DMS153 (cell line): ENCODE measurements around the gene VAV2.
"Not testable (repeated sequence)": the region's sequence is repeated elsewhere in the genome, so short reads cannot be mapped to it uniquely, and the experiment has no call there.

Experiments used
- DNase-seq: peaks from one replicate; lab custom pipeline; 2025; lab: John Stamatoyannopoulos, UW

Gene VAV2

DNA sequence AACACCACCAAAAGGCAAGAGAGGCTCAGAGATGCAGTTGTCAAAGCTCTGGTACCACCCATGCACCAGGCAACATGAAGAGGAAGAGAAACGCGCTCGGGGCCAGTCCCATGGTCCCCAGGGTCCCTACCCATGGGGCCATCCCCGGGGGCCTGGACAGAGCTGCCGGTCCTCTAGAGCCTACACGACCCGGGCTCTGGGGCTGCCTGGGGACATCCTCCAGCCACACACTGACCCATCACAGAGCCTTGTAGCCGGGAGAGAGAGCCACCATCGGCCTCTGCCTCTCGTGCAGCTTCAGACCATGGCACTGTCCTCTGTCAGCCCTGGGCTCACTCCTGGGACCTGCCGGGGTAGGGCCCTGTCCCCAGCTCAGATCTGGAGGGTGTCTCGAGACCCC is 23.7 kb downstream of the VAV2 start:
- no peak for DNase-seq

DNA sequence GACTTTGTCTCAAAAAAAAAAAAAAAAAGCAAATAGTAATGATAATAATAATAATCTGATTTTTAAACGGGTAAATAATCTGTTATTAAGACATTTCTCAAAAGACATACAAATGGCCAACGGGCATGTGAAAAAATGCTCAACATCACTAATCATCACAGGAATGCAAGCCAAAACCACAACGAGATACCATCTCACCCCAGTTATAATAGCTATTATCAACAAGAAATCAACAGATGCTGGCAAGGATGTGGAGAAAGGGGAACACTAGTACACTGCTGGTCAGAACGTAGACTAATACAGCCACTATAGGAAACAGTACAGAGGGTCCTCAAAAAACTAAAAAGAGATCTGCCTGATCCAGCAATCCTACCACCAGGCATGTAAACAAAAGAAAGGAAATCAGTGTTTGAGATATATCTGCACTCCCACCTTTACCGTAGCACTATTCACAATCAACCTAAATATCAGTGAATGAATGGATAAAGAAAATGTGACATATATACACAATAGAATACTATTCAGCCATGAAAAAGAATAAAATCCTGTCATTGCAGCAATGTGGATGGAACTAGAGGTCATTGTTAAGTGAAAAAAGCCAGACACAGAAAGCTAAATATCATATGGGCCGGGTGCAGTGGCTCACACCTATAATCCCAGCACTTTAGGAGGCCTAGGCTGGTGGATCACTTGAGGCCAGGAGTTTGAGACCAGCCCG is 24.9 kb downstream of the VAV2 start:
- DNase-seq, result no peak

DNA sequence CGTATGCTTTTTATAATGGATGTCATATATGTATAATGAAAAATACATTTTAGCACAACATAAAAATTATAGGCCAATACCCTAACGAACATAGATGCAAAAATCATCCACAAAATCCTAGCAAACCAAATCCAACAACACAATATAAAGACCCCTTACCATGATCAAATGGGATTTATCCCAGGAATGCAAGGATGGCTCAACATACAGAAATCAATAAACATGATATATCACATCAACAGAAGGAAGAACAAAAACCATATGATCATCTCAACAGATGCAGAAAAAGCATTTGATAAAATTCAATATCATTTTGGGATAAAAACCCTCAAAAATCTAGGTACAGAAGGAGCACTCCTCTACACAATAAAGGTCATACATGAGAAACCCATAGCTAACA is 27.7 kb downstream of the VAV2 start:
- no peak for DNase-seq

DNA sequence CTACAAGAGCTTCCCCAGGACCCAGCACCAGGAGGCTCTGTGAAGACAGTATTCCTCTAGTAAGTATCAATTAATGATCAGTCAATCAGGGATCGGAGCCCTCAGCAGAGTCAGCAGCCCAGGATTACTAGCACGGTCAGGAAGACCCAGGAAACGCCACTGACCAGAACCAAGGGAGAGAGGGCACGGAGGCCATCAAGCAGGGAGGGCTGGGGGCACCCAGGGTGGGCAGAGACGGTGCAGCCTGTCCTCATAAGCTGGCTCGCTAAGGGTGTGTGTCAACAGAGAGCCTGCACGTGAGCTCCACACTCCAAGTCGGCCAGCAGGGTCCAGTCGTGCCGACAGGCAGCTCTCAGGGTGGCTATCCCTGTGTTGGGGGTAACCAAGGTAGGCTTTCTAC is 29.0 kb downstream of the VAV2 start:
- no peak for DNase-seq

DNA sequence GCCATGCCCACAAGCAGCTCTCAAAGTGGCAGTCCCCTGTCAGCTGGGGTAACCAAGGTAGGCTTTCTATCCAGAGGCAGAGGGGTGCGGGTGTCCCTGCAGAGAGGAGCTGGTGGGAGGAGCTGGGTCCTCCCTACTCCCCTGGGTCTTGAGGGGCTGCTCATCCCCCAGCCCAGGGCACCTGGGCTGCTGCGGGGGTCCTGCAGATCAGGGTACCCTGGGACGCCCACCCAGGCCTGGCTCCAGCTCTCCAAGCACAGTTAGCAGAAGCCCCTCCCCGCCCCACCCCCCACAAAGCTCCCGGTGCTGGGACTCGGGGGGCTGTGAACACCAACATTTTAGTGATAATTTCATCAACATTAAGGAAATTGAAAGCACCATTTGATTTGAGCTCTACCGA is 29.8 kb downstream of the VAV2 start:
- no peak for DNase-seq

DNA sequence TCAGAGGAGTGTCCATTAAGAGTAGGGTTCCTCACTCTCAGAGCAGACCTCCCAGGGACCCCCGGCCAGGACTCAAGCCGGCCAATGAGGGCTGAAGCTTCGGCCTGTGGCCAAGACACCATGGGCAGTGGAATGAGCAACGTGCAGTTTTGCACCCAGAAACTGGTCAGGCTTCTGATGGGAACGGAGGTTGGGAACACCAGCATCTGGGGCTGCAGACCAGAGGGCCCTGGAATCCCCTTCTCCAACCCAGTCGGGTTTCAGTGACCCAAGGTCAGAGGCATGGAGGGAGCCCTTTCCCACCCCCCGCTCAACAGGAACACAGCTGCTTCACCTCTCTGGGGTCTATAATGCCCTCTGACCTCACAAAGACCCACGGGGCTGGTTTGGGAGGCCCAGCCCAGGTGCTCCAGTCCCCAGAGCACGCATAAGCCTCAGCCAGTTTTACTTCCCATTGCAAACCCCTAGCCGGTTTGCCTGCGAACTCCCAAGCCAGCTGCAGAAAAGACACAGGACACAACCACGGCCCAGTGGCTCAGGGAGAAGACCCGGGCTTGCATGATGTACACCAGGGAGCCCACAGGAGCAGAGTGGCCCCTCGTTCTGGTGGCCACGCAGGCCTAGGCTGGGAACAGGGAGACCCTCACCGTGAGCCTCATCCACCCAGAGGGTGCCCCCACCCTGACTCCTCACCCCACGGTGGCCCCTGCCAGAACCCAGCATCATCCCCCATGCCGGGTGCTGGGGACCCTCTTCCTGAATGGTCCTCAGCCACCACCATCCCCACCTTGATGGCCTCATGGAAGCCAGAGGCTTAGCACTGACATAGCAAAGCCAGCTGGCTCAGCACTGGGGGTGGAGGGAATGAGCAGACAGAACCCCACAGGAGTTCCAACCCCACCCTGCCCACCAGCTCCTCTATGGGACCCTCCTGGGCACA is 30.6 kb downstream of the VAV2 start:
- DNase-seq, result no peak

DNA sequence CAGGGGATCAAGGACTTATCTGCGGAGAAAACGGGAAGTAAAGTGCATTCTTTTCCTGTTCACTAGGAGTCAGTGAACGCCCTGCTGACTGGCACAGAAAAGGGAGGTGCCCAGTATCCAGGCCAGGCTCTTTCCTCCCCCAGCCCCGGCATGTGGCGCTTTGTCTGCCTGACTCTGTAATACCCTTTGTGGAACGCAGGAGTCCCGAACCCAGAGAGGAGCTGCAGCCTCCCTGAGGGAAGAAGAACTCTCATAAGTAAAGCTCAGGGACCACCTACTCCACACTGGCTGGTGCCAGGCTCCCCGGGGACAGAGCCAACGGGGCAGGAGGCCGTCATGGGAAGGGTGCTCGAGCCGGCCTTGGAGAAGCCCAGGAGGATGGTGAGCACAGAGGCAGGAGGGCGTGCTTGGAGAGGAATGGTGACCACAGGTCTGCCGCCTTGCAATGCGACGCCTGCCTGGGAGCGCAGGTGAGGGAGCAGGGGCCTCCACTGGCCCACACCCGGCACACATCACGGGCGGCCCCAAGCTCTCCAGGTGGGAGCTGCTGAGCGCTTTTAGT is 31.5 kb downstream of the VAV2 start:
- no peak for DNase-seq

DNA sequence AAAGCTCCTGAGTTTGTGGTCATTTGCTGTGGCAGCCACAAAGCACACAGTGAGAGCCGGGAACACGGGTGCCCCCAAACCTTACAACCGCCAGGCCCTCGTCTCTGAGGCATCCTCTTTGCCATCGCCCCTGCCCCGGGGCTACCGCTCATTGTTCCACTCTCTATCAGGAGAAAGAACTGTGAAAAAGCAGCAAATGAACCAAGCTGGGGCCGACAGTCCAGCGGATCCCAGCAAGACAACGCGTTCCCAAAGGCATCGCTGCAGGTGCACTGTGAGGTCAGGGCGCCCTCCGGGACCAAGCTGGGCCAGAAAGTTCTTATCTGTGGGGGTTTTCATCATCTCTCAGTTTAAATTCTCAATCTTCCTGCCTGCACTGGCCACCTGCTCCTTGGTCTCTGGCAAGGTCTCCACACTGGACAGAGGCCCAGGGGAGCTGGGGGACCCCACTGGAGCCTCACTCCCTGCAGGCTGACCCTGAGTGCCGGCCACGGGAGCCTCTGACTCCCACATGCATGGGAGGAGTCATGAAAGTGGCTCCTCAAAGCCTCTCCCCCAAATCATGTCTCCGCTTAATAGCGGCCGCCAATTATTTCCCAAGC is 32.1 kb downstream of the VAV2 start:
- DNase-seq, result no peak

DNA sequence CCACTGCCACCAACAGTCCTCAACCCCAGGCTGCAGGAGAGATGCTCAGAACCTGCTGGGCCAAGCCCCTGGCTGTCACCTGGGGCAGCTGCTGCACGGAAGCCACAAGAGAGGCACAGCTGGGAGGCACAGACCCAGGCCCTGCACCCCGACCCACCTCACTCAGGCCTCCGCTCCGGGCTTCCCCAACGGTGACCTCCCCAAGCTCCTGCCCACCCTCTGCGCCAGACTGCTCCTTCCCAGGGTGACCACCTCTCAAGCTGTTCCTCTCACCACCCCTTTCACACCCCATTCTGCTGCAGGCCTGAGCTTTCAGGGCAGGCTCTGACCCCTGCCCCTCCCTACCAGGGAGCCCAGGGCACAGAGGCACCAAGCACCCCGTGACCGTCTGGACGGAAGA is 33.0 kb downstream of the VAV2 start:
- no peak for DNase-seq

DNA sequence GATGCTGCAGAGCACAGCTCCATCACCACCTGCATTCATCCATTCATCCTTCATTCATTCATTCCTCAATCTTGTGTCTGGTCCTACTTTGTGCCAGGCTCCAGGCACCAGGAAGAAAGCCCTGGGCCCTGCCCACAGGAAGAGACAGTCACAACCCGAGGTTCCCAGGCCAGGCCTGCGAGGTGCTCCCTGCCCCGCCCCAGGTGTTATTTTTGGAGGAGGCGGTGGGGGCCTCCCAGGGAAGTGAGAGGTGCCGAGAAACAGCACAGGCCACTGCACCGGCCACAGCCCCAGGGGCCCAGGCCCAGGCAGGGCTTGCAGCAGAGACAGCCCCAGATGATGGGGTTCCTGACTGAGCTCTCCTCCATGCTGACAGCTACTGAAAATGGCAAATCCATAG is 33.4 kb downstream of the VAV2 start:
- no peak for DNase-seq

DNA sequence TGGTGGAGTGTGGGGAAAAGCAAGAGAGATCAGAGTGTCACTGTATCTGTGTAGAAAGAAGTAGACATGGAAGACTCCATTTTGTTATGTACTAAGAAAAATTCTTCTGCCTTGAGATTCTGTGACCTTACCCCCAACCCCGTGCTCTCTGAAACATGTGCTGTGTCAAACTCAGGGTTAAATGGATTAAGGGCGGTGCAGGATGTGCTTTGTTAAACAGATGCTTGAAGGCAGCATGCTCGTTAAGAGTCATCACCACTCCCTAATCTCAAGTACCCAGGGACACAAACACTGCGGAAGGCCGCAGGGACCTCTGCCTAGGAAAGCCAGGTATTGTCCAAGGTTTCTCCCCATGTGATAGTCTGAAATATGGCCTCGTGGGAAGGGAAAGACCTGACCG is 34.4 kb downstream of the VAV2 start:
- not testable (repeated sequence) for DNase-seq

DNA sequence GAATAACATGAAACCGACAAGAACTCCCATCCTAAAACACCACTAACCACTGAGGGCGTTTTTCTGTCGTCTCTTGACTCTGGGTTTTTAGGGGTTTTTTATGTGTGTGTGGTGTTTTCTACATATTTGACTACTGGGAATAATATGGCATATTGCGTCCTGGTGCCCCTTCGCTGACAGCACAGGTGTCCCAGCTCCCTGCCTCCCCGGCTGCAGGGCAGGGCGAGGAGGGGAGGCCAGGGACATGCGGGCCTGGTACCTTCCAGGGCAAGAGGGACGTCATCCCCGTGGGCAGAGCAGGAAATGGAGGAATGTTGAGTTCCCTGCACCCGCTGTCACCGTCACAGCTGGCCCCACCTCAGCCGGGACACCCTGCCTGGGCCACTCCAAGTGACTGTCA is 34.8 kb downstream of the VAV2 start:
- no peak for DNase-seq

DNA sequence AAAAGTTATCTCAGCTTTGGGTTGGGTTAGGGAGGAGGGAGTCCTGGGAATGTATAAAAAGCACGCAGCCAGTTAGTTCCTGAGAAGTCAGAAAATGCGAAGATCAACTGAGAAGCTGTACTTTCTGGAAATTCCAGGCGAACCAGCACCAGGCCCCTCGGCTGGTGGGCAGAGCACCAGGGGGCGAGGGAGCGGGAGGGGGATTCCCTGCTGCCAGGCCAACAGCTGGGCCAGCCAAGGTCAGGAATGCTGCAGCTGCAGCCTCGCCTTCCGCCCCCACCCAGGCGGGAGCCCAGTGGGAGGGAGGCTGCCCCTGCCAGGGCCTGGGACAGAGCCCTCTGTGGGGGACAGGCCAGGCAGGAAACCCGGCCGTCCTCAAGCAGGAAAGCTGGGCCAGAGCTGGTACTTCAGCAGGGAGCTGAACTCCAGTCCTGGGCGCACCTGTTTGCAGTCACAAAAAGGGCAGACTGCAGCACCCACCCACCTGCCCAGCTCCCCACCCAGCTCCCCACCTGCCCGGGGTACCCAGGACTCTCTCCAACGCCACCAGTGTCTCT is 35.5 kb downstream of the VAV2 start:
- DNase-seq, result no peak

DNA sequence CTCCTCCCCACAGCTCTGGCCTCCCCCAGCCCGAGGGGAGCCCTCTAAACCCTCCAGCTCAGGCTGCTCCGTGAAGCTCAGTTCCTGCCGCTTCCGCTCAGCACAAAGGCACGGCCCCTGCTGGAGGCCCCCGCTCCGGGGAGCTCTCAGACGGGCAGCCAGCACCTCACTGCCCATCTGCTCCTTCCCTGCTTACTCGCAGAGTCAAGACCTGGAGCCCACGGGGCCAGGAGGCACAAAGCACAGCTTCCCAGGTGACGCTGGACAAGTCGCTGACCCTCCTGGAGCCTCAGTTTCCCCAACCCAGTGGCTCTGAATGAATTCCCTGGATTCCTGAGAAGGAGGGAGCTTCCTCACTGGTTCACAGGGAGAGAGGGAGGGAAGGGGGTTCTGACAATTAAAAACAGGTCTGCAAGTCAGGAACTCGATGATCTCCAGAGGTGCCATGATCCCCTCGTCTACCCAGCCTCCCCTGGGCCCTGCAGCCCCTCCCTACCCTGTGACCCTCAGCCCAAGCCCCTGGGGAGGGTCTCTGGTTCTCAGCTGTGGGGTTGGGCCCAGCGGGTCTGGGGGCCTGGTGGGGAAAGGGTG is 36.2 kb downstream of the VAV2 start:
- DNase-seq, result no peak

DNA sequence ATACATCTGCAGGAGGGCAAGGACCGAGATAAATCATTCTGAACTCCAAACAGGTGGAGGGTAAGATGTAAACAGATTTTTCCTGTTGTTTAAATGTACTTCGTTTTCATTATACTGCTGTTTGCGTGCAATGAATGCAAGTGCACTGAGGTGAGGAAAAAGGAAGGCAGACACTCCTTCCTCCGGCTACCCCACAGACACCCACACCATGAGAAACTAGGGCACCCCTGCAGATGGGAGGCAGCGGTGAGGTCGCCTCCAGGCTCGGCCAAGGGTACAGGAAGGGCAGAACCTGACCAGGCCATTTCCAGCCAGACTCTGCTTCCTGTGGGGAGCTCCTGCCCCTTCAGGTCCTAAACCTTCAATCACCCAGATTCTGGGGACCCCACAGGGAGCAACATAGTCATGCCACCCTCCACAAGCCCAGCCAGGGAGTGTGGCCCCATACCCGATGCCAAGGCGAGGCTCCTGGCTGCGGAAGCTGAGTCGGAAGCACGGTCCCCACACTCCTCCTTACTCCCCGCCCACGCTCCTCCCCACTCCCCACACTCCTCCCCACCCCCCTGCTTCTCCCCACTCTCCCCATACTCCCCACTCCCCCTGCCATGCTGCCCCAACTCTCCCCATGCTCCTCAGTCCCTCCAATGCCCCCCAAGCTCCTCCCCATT is 37.1 kb downstream of the VAV2 start:
- DNase-seq, result no peak

DNA sequence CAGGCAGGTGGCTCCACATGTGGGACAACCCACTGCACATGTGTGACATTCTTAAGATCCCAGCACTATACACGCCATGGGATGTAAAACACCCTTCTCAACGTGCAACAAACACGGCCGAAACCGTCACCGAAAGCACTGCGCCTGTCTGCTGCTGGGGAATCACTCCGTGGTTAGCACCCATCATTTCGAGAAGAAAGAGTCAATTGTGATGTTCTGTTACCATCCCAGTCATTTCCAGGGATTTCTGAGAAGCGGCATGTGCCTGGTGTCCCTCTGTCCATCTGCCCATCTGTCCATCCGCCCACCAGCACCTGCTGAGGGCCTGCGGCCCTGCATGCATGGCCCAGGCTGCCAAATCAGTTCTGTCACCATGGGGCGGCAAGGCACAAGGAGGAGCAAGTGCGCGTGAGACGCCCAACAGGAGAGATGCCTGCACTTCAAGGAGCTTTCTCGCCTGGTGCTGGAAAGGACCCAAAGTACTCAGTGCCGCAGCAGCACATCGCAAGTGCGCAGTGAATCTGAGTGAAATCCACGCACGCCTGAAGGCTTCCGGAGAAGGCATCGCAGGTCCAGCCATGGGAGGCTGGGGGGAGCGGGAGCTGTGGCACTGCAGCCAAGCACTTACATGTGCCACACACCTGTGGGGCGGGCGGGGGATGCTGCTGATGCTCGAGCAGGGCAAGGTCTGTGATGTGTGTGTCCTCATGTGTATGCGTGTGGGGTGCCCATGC is 38.0 kb downstream of the VAV2 start:
- no peak for DNase-seq

DNA sequence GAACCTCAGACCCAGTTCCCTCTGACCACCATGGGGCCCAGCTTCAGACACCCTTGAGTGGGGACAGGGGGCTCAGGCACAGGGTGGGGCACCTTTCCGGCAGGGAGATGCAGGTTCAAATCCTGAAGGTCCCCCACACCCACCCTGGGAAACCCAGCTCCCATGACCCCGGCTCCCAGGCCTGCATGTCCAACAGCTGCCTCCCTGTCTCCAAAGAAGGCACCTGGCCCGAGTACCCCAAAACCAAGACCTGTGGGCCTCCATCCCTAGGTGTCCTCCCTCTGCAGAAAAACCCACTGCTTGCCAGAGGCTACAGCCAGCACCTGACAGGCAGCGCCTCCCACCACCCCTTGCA is 38.5 kb downstream of the VAV2 start:
- DNase-seq, result no peak

DNA sequence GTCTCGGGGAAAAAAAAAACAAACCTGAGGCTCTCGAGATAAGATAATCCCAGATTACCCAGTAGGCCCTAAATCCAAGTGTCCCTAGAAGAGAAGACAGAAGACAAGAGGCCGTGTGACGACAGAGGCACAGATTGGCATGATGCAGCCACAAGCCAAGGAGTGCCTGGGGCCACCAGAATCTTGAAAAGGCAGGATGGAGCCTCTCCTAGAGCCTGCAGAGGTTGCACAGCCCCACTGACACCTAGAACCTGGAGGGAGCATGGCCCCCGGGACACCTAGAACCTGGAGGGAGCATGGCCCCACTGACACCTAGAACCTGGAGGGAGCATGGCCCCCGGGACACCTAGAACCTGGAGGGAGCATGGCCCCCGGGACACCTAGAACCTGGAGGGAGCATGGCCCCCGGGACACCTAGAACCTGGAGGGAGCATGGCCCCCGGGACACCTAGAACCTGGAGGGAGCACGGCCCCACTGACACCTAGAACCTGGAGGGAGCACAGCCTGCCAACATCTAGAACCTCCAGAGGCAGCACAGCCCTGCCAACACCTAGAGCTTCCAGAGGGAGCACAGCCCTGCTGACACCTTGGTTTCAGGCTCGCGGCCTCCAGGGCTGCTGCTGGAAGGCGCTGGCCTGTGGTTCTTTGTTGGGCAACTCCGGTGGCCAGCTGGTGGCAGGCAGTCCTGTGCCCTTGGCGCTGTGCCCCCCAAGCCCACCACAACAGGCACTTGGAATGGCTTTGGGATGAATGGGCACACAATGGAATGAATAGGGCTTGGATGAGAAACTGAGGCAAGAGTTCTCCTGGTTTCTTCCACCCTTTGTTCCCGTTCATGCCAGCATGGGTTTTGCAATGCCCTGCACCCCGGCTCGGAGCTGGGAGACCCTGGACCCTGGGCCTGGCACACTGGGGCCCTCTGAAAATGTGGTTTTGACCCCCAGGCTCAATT is 39.2 kb downstream of the VAV2 start:
- DNase-seq, result no peak

DNA sequence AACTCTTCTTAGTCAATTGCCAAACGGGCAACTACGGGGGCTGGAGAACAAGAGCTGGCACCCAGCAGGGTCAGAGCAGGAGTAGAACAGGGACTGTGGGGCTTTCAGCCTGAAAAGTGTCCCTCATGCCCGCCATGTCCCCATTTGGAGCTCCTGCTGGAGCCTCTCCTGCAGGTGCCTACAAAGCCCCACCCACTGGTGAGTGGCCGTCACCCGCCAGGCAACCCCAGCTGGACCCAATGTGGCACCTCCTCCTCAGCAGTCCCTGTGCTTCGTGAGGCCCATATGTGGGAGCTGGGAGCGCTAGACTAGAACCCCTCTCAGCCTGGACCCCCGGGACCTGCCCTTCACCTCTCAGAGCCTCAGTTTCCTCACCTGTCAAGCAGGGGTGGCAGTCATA is 40.9 kb downstream of the VAV2 start:
- no peak for DNase-seq

DNA sequence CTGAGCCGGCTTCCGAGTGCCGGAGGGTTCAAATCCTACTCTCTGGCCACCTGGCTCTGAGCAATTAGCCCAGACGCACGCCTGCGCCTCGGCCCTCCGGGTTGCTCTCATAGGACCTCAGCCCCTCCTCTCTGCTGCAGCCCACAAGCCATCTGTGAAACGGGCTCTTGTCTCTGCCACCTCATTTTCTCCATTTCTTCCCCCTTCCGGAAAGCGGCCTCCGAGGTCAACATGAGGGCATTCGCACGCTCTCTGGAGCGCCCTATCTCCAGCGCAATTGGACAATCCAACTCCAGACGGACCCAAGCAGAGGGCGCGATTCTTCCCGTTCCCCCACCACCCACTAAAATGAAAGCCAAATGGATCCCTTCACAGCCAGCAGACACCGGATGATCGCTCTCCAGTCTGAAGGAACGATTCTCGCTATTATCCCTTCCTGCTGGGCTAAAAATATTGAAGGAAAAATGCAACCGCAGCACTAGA is 41.5 kb downstream of the VAV2 start:
- no peak for DNase-seq
